CMK (cell line): ENCODE data around the gene MMP23B.
"Not testable (repeated sequence)": the region's sequence is repeated elsewhere in the genome, so short reads cannot be mapped to it uniquely, and the experiment has no call there.

Experiments used
- DNase-seq: peaks from one replicate; pipeline ENCODE4 v3.0.0-alpha.2; 2010; ENCODE audit warnings: low read depth

MMP23B gene

GRCh38 chr1:1666526-1666925, 34.6 kb downstream of the MMP23B start:
- DNase-seq: no peak

- DNase-seq: no peak
These were observed 37.8 kb downstream of the MMP23B start for GRCh38 chr1:1669468-1670440.

GRCh38 chr1:1670866-1671265, 38.9 kb downstream of the MMP23B start:
- no peak for DNase-seq

GRCh38 chr1:1671365-1672119, 39.6 kb downstream of the MMP23B start:
- DNase-seq: no peak

GRCh38 chr1:1672181-1672965, 40.4 kb downstream of the MMP23B start:
- DNase-seq: no peak

- DNase-seq: not testable (repeated sequence)
These were observed 42.8 kb downstream of the MMP23B start for GRCh38 chr1:1674806-1675205.

GRCh38 chr1:1675218-1675617, 43.2 kb downstream of the MMP23B start:
- DNase-seq: not testable (repeated sequence)

- not testable (repeated sequence) for DNase-seq
These were observed 44.1 kb downstream of the MMP23B start for GRCh38 chr1:1676087-1676486.

GRCh38 chr1:1677718-1678580, 46.0 kb downstream of the MMP23B start:
- no peak for DNase-seq

- no peak for DNase-seq
These were observed 46.8 kb downstream of the MMP23B start for GRCh38 chr1:1678581-1679380.

- no peak for DNase-seq
These were observed 48.3 kb downstream of the MMP23B start for GRCh38 chr1:1680031-1680911.

- no peak for DNase-seq
These were observed 48.9 kb downstream of the MMP23B start for GRCh38 chr1:1680912-1681273.

- no peak for DNase-seq
These were observed 51.3 kb downstream of the MMP23B start for GRCh38 chr1:1683104-1683905.
